HEK293T (cell line): ENCODE data around the gene PML.

ENCODE experiments used
- ARNT ChIP-seq: fragments of 450-650 bp; IDR thresholded peaks from 2 replicates; pipeline ENCODE4 v1.6.1; 2017; ENCODE audit warnings: mild to moderate bottlenecking
- BHLHE40 ChIP-seq: fragments of 450-650 bp; IDR thresholded peaks from 2 replicates; pipeline ENCODE4 v1.6.1; 2016; ENCODE audit warnings: mild to moderate bottlenecking, moderate library complexity, borderline replicate concordance
- ELF4 ChIP-seq: fragments of 450-650 bp; IDR thresholded peaks from 2 replicates; pipeline ENCODE4 v1.6.1; 2017; ENCODE audit warnings: antibody characterized with exemption
- FOXA1 ChIP-seq: fragments of 450-650 bp; IDR thresholded peaks from 2 replicates; pipeline ENCODE4 v1.6.1; 2016; ENCODE audit warnings: mild to moderate bottlenecking
- FOXK2 ChIP-seq: fragments of 450-650 bp; IDR thresholded peaks from 2 replicates; pipeline ENCODE4 v1.6.1; 2016; ENCODE audit warnings: mild to moderate bottlenecking
- FOXM1 ChIP-seq: fragments of 450-650 bp; IDR thresholded peaks from 2 replicates; pipeline ENCODE4 v1.6.1; 2017; ENCODE audit warnings: mild to moderate bottlenecking, borderline replicate concordance
- HDGF ChIP-seq: fragments of 450-650 bp; IDR thresholded peaks from 2 replicates; pipeline ENCODE4 v1.6.1; 2017; ENCODE audit warnings: antibody characterized with exemption, borderline replicate concordance
- L3MBTL2 ChIP-seq: fragments of 450-650 bp; conservative IDR thresholded peaks from 2 replicates; pipeline ENCODE4 v1.6.1; 2016; ENCODE audit warnings: mild to moderate bottlenecking
- LEF1 ChIP-seq: fragments of 450-650 bp; IDR thresholded peaks from 2 replicates; pipeline ENCODE4 v1.6.1; 2017; ENCODE audit warnings: mild to moderate bottlenecking, borderline replicate concordance
- SP1 ChIP-seq: fragments of 450-650 bp; IDR thresholded peaks from 2 replicates; pipeline ENCODE4 v1.6.1; 2017
- SUZ12 ChIP-seq: fragments of 450-650 bp; IDR thresholded peaks from 2 replicates; pipeline ENCODE4 v1.6.1; 2016; ENCODE audit warnings: mild to moderate bottlenecking
- TF ChIP-seq, protein P1 (sequence below): fragments of 450-650 bp; IDR thresholded peaks from 2 replicates; pipeline ENCODE4 v1.6.1; 2016

DNA sequence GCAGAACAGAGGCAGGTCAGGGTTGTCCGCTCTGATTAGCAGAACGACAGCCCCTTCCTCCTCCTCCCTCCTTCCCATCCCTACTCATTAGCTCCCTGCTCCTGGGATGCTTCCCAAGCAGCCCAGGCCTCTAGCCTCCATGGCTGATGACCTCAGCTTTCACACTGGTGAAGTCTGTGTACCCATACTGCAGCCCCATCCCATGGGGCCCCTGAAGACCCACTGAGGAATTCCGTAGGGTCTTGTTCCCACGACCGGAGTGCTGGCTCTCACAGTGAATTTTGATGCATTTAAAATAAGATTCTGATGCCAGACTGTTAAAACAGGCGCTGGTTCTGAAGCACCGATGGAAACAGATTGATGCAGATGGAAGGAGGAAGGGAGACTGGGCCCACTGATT lies 51.8 kb downstream of the PML start:
- TF ChIP-seq SP1 (no peak), L3MBTL2 (no peak), SUZ12 (no peak), ELF4 (no peak), LEF1 (no peak), FOXA1 (no peak), ARNT (no peak), HDGF (no peak), FOXK2 (no peak), FOXM1 (no peak), BHLHE40 (no peak)
- TF ChIP-seq, protein P1, sequence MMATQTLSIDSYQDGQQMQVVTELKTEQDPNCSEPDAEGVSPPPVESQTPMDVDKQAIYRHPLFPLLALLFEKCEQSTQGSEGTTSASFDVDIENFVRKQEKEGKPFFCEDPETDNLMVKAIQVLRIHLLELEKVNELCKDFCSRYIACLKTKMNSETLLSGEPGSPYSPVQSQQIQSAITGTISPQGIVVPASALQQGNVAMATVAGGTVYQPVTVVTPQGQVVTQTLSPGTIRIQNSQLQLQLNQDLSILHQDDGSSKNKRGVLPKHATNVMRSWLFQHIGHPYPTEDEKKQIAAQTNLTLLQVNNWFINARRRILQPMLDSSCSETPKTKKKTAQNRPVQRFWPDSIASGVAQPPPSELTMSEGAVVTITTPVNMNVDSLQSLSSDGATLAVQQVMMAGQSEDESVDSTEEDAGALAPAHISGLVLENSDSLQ, result no peak
